GF-D8 (cell line): Measurements from ENCODE around the gene ZBTB39.
"Not testable (repeated sequence)": the region's sequence is repeated elsewhere in the genome, so short reads cannot be mapped to it uniquely, and the experiment has no call there.

ENCODE experiments used
- DNase-seq: peaks from one replicate; lab custom pipeline; 2025; lab: John Stamatoyannopoulos, UW

The ZBTB39 gene

GRCh38 chr12:57000393-57000792 lies 6.0 kb downstream of the ZBTB39 start:
- DNase-seq, result no peak

GRCh38 chr12:56999456-56999855 lies 6.9 kb downstream of the ZBTB39 start:
- DNase-seq, result no peak

GRCh38 chr12:56998981-56999380 lies 7.4 kb downstream of the ZBTB39 start:
- DNase-seq, result no peak

GRCh38 chr12:56998316-56998715 lies 8.0 kb downstream of the ZBTB39 start:
- DNase-seq, result no peak

- DNase-seq, result no peak
Observed at GRCh38 chr12:56996793-56997545, 9.4 kb downstream of the ZBTB39 start.

GRCh38 chr12:56995930-56996496 lies 10.3 kb downstream of the ZBTB39 start:
- DNase-seq, result no peak

DNA sequence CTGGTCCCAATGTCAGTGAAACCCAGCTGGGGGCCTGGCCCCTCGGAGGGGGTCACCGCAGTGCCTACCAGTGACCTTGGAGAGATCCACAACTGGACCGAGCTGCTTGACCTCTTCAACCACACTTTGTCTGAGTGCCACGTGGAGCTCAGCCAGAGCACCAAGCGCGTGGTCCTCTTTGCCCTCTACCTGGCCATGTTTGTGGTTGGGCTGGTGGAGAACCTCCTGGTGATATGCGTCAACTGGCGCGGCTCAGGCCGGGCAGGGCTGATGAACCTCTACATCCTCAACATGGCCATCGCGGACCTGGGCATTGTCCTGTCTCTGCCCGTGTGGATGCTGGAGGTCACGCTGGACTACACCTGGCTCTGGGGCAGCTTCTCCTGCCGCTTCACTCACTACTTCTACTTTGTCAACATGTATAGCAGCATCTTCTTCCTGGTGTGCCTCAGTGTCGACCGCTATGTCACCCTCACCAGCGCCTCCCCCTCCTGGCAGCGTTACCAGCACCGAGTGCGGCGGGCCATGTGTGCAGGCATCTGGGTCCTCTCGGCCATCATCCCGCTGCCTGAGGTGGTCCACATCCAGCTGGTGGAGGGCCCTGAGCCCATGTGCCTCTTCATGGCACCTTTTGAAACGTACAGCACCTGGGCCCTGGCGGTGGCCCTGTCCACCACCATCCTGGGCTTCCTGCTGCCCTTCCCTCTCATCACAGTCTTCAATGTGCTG lies 11.0 kb downstream of the ZBTB39 start:
- no peak for DNase-seq

- DNase-seq, result no peak
Observed at GRCh38 chr12:56994231-56994746, 12.1 kb downstream of the ZBTB39 start.

GRCh38 chr12:56993346-56993745 lies 13.0 kb downstream of the ZBTB39 start:
- peak; percentile 1 for DNase-seq

DNA sequence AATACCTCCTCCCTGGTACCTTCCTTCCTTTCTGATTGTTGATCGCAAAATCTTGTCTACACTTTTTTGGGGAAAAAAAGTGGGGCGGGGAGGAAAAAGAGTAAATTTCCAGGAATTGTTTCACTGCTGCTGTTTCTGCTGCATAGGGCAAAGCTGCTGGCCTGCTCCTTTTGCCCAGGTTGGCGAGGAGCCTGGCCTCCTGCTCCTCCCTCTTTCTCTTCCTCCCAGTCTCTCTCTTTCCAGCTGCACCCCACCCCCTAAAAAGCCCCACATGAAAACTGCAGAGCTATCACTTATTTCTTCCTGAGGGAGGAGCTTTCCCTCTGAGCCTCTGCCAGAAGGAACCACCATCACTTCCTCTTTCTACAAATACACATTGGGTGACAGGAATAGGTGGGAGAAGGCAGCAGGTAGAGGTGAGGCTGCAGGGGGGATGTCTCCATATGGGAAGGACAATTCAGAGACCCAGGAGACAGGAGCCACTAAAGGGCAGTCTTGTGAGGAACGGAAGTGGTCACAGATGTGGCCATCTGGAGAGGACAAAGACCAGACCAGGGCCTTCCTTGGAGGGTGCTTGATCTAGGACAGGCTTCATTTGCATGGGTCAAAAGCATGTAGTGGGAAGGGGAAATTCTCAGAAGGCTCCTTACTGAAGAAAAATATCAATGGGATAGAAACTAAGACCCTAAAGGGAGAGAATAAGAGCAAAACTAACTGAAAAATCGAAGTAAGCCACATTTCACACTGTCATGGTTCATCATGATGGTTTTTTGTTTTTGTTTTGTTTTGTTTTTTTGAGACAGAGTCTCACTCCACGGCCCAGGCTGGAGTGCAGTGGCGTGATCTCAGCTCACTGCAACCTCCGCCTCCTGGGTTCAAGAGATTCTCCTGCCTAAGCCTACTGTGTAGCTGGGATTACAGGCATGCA lies 14.8 kb downstream of the ZBTB39 start:
- peak; percentile 60 for DNase-seq

DNA sequence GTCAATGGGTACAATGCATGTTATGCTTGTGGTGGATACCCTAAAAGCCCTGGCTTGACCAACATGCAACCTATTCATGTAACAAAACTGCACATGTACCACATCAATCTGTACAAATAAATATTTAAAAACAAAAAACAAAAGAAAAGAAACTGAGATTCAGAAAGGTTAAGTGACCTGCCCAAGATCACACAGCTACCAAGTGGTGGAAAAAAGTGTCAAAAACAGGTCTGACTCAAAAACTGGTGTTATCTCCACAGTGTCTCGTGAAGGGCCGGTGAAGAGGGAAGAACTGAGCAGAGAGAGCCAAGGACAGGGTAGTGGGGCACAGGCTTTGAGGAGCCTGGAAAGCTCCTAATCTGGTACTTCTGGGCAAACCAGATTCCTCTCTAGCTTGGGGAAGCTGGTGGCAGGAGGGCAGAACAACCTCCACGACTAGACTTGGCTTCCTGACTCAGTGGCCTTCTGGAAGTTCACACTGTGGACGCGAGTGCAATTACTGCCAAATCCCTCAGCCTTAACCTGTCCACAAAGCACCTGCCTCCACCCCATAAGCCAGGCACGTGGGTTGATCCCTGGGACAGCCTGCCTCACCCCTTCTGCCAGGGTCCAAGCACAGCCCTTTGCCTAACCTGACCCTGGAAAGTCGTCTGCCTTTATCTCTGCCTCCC lies 15.6 kb downstream of the ZBTB39 start:
- no peak for DNase-seq

DNA sequence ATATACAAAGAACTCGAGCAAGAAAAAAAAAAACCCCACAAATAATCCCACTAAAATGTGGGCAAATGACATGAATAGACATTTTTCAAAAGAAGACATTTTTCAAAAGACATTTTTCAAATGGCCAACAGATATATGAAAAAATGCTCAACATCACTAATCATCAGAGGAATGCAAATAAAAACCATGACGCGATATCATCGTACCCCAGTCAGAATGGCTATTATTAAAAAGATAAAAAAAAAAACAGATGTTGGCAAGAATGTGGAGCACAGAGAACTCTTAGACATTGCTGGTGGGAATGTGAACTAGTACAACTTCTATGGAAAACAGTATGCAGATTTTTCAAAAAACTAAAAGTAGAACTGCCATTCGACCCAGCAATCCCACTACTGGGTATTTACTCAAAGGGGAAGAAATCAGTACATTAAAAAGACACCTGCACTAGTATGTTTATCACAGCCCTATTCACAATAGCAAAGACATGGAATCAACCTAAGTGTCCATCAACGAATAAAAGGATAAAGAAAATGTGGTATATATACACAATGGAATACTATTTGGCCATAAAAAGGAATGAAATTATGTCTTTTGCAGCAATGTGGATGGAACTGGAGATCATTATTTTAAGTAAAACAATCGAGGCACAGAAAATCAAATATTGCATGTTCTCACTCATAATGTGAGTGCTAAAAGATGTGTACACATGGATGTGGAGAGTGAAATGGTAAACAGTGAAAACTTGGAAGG lies 16.3 kb downstream of the ZBTB39 start:
- no peak for DNase-seq

- DNase-seq, result peak; percentile 56
Observed at GRCh38 chr12:56988207-56988739, 18.1 kb downstream of the ZBTB39 start.

- peak; percentile 5 for DNase-seq
Observed at GRCh38 chr12:56987551-56988053, 18.7 kb downstream of the ZBTB39 start.

DNA sequence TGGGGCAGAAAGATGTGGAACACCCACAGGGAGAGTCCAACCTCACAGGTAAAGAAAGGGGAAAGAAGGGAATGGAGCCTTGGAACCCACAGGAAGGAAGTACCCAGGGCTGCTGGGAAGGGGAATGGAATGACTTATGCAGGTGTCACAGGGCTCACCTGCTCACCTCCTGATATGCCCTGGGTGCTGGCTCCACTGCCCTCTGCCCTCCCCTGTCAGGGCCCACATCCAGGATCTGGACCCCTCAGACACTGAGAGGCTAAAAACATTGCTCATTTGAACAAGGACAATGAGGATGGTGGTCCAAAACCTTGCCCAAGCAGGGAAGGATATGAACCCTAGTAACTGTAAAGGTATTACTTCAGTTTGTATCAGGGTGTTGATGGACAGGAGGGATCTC lies 19.3 kb downstream of the ZBTB39 start:
- no peak for DNase-seq

- not testable (repeated sequence) for DNase-seq
Observed at GRCh38 chr12:56985714-56986113, 20.6 kb downstream of the ZBTB39 start.

DNA sequence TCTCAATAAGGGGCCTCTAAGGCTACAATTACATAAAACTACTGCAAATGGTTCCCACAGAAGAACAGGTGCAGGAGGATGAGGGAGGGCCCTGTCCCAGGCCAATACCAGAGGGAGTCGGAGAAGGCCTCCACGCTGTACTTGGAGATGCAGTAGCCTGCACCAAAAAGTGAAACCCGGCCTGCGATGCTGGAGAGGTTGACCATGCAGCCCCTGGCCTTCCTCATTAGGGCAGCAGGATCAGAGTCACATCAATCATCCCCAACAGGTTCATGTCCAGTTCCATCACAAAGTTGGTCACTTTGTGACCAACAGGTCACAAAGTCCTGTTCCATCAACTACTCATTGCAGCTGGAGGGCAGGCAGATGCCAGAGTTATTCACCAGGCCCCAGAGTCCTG lies 23.0 kb downstream of the ZBTB39 start:
- no peak for DNase-seq

GRCh38 chr12:56982578-56983236 lies 23.6 kb downstream of the ZBTB39 start:
- not testable (repeated sequence) for DNase-seq

DNA sequence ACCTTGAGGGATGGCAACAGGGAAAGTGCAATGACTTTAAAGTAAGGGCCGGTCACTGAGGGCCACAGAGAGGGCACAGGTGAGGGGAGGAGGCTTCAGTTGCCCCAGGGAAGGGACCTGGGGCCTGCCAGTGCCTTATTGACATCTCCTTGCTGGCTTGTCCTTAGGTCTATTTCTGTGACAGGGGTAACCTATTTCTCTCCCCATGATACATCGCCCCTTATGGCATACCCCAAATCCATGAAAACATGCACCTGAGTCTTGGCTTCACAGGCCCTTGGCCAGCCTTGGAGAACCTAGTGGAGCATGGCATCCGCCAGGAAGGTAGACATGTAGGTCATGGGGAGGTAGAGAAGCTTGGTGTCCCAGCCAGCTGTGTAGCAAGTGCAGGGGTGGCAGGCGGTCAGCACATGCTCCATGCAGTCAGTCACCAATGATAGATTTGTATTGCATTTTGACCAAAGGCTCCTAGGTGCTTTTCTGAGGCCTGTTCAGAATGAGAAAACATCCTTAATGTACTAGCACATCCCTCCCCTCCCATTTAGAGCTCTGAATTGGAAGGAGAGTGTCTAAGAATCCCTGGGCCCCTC lies 25.3 kb downstream of the ZBTB39 start:
- DNase-seq, result no peak
